IPS-18a (cell line): Measurements from ENCODE around the gene SREBF1.

Experiments used
- H3K27ac ChIP-seq: one replicate; pipeline ENCODE4 v1.5.1; 2013; ENCODE audit warnings: low read length
- H3K27me3 ChIP-seq: one replicate; pipeline ENCODE4 v1.6.1; 2013; ENCODE audit warnings: mild to moderate bottlenecking, low read length; ENCODE audit not compliant: control insufficient read depth, insufficient read depth
- H3K36me3 ChIP-seq: one replicate; pipeline ENCODE4 v1.6.1; 2013; ENCODE audit warnings: low read depth, low read length; ENCODE audit not compliant: control insufficient read depth
- H3K4me1 ChIP-seq: one replicate; pipeline ENCODE4 v1.6.1; 2013; ENCODE audit warnings: low read depth, low read length; ENCODE audit not compliant: control insufficient read depth
- H3K4me3 ChIP-seq: one replicate; pipeline ENCODE4 v1.5.1; 2013; ENCODE audit warnings: low read length
- H3K9ac ChIP-seq: one replicate; pipeline ENCODE4 v1.6.1; 2013; ENCODE audit warnings: mild to moderate bottlenecking, low read length, moderate library complexity
- H3K9me3 ChIP-seq: one replicate; pipeline ENCODE4 v1.6.1; 2013; ENCODE audit warnings: low read depth, low read length; ENCODE audit not compliant: control insufficient read depth

Gene SREBF1

DNA sequence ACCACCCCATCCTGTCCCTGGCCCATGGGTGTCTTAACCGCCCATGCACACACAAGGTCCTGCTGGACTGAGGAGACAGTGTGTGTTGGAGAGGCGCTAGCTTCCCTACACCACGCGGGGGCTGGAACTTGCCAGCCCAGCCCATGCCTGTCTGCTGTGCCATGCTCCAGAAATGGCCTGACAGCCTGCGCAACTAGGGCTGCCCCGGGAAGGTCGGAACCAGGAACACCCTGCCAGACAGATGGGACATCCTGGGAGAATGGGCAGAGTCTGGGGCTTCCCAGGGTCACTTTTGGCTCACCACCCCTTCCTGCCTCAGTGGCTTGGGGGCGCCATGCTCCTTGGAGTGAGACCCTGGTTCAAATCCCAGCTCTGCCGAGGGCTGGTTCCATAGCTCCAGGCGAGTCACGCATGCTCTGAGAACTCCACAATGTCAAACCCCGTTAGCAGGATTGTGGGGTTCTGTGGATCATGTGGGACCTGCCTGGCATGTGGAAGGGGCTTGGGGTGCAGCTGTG lies 36.2 kb downstream of the SREBF1 start:
- no peaks in the 10 kb centered on the region for H3K27me3 ChIP-seq
- no peak overlapping the region for H3K9ac ChIP-seq
- H3K36me3 ChIP-seq = no peaks in the 10 kb centered on the region
- H3K4me3 ChIP-seq = no peak overlapping the region
- H3K27ac ChIP-seq = no peak overlapping the region
- no peaks in the 10 kb centered on the region for H3K4me1 ChIP-seq
- no peaks in the 10 kb centered on the region for H3K9me3 ChIP-seq

DNA sequence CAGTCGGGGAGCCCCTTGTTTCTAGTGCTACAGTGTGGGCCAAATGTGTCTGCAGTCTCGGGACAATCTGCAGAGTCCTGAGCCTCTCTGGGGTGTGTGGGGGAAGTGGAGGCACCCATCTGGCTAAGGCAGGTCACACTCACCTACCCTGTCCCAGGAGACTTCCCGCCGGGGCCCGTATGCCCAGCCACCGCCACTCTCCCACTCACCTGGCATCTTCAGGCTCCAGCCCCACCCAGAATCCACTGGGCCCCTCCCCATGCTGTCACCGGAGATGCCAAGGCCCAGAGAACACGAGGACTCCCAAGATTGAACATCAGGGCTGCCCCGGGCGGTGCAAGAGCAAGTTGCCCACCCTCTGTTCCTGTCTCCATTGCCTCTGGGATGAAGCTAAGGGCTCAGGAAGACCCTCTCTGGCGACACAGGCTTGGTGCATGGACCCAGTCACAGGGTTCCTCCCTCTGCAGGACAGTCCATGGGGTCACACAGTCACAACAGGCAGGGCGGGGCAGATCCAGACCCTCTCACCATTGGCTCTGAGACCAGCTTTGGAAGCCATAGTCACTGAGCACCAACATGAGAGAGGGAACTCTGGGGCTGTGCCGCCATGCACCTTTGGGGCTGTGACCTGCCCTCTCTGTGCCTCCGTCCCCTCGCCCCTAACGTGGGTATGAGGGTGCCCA lies 38.1 kb downstream of the SREBF1 start:
- Histone ChIP-seq H3K9ac (no peak overlapping the region), H3K27me3 (peaks cover 2% of the 10 kb centered on the region), H3K27ac (no peak overlapping the region), H3K4me1 (no peaks in the 10 kb centered on the region), H3K36me3 (no peaks in the 10 kb centered on the region), H3K9me3 (no peaks in the 10 kb centered on the region), H3K4me3 (no peak overlapping the region)

DNA sequence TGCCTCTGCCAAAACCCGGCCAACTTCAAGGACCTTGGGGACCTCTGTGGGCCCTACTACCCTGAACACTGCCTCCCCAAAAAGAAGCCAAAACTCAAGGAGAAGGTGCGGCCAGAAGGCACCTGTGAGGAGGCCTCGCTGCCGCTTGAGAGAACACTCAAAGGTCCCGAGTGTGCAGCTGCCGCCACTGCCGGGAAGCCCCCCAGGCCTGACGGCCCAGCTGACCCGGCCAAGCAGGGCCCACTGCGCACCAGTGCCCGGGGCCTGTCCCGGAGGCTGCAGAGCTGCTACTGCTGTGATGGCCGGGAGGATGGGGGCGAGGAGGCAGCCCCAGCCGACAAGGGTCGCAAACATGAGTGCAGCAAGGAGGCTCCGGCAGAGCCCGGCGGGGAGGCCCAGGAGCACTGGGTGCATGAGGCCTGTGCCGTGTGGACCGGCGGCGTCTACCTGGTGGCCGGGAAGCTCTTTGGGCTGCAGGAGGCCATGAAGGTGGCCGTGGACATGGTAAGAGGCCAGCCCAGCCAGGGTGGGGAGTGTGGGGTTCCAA lies 38.7 kb downstream of the SREBF1 start:
- Histone ChIP-seq H3K36me3 (no peaks in the 10 kb centered on the region), H3K27me3 (peaks cover 9% of the 10 kb centered on the region), H3K27ac (no peak overlapping the region), H3K9ac (no peak overlapping the region), H3K4me1 (peaks cover 4% of the 10 kb centered on the region), H3K9me3 (no peaks in the 10 kb centered on the region), H3K4me3 (no peak overlapping the region)

DNA sequence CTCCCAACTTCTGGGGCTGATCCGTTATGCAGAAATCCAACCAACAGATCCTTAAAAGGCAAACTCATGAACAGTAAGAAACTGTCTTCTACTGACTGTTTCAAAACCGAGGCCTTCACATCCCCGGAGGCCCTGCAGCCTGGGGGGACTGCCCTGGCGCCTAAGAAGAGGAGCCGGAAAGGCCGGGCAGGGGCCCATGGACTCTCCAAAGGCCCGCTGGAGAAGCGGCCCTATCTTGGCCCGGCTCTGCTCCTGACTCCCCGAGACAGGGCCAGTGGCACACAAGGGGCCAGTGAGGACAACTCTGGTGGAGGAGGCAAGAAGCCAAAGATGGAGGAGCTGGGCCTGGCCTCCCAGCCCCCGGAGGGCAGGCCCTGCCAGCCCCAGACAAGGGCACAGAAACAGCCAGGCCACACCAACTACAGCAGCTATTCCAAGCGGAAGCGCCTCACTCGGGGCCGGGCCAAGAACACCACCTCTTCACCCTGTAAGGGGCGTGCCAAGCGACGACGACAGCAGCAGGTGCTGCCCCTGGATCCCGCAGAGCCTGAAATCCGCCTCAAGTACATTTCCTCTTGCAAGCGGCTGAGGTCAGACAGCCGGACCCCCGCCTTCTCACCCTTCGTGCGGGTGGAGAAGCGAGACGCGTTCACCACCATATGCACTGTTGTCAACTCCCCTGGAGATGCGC lies 39.5 kb downstream of the SREBF1 start:
- no peak overlapping the region for H3K9ac ChIP-seq
- no peaks in the 10 kb centered on the region for H3K36me3 ChIP-seq
- H3K27me3 ChIP-seq = peaks cover 9% of the 10 kb centered on the region
- no peak overlapping the region for H3K4me3 ChIP-seq
- no peak overlapping the region for H3K27ac ChIP-seq
- H3K9me3 ChIP-seq = no peaks in the 10 kb centered on the region
- peaks cover 5% of the 10 kb centered on the region for H3K4me1 ChIP-seq

DNA sequence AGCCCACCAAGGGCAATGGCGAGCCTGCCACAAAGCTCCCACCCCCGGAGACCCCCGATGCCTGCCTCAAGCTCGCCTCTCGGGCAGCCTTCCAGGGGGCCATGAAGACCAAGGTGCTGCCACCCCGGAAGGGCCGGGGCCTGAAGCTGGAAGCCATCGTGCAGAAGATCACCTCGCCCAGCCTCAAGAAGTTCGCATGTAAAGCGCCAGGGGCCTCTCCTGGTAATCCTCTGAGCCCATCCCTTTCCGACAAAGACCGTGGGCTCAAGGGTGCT lies 40.1 kb downstream of the SREBF1 start:
- no peaks in the 10 kb centered on the region for H3K9me3 ChIP-seq

DNA sequence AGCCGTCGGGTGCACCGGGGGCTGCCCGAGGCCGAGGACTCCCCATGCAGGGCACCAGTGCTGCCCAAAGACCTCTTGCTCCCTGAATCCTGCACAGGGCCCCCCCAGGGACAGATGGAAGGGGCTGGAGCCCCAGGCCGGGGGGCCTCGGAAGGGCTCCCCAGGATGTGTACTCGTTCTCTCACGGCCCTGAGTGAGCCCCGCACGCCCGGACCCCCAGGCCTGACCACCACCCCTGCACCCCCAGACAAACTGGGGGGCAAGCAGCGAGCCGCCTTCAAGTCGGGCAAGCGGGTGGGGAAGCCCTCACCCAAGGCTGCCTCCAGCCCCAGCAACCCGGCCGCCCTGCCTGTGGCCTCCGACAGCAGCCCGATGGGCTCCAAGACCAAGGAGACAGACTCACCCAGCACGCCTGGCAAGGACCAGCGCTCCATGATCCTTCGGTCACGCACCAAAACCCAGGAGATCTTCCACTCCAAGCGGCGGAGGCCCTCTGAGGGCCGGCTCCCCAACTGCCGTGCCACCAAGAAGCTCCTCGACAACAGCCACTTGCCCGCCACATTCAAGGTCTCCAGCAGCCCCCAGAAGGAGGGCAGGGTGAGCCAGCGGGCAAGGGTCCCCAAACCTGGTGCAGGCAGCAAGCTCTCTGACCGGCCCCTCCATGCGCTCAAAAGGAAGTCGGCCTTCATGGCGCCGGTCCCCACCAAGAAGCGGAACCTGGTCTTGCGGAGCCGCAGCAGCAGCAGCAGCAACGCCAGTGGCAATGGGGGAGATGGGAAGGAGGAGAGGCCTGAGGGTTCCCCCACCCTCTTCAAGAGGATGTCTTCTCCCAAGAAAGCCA lies 40.6 kb downstream of the SREBF1 start:
- Histone ChIP-seq H3K36me3 (no peaks in the 10 kb centered on the region), H3K4me3 (no peak overlapping the region), H3K9ac (no peak overlapping the region), H3K27ac (no peak overlapping the region), H3K9me3 (no peaks in the 10 kb centered on the region), H3K27me3 (peaks cover 20% of the 10 kb centered on the region), H3K4me1 (peaks cover 11% of the 10 kb centered on the region)

More for the DNA sequence above, 40.1 kb downstream of the SREBF1 start:
- H3K27ac ChIP-seq = no peak overlapping the region
- H3K27me3 ChIP-seq = peaks cover 15% of the 10 kb centered on the region
- H3K4me3 ChIP-seq = no peak overlapping the region
- H3K36me3 ChIP-seq = no peaks in the 10 kb centered on the region
- H3K9ac ChIP-seq = no peak overlapping the region
- peaks cover 10% of the 10 kb centered on the region for H3K4me1 ChIP-seq

DNA sequence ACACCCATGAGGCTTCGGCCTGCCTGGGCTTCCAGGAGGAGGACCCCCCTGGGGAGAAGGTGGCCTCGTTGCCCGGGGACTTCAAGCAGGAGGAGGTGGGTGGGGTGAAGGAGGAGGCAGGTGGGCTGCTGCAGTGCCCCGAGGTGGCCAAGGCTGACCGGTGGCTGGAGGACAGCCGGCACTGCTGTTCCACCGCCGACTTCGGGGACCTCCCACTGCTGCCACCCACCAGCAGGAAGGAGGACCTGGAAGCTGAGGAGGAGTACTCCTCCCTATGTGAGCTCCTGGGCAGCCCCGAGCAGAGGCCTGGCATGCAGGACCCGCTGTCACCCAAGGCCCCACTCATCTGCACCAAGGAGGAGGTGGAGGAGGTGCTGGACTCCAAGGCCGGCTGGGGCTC lies 41.5 kb downstream of the SREBF1 start:
- Histone ChIP-seq H3K27ac (no peak overlapping the region), H3K4me1 (peaks cover 16% of the 10 kb centered on the region), H3K9ac (no peak overlapping the region), H3K36me3 (no peaks in the 10 kb centered on the region), H3K27me3 (peaks cover 28% of the 10 kb centered on the region), H3K9me3 (no peaks in the 10 kb centered on the region), H3K4me3 (no peak overlapping the region)

DNA sequence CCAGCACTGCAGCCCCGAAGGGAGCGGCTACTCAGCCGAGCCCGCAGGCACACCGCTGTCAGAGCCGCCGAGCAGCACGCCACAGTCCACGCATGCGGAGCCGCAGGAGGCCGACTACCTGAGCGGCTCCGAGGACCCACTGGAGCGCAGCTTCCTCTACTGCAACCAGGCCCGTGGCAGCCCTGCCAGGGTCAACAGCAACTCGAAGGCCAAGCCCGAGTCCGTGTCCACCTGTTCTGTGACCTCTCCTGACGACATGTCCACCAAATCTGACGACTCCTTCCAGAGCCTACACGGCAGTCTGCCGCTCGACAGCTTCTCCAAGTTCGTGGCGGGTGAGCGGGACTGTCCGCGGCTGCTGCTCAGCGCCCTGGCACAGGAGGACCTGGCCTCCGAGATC lies 42.4 kb downstream of the SREBF1 start:
- H3K9me3 ChIP-seq = no peaks in the 10 kb centered on the region
- no peaks in the 10 kb centered on the region for H3K36me3 ChIP-seq
- H3K27me3 ChIP-seq = peaks cover 28% of the 10 kb centered on the region
- no peak overlapping the region for H3K9ac ChIP-seq
- no peak overlapping the region for H3K27ac ChIP-seq
- H3K4me3 ChIP-seq = no peak overlapping the region
- peaks cover 22% of the 10 kb centered on the region for H3K4me1 ChIP-seq

DNA sequence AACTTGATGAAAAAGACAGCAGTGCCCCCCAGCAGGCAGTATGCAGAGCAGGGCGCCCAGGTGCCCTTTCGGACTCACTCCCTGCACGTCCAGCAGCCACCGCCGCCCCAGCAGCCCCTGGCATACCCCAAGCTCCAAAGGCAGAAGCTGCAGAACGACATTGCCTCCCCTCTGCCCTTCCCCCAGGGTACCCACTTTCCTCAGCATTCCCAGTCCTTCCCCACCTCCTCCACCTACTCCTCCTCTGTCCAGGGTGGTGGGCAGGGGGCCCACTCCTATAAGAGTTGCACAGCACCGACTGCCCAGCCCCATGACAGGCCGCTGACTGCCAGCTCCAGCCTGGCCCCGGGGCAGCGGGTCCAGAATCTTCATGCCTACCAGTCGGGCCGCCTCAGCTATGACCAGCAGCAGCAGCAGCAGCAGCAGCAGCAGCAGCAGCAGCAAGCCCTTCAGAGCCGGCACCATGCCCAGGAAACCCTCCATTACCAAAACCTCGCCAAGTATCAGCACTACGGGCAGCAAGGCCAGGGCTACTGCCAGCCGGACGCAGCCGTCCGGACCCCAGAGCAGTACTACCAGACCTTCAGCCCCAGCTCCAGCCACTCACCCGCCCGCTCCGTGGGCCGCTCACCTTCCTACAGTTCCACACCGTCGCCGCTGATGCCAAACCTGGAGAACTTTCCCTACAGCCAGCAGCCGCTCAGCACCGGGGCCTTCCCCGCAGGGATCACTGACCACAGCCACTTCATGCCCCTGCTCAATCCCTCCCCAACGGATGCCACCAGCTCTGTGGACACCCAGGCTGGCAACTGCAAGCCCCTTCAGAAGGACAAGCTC lies 43.2 kb downstream of the SREBF1 start:
- no peak overlapping the region for H3K4me3 ChIP-seq
- no peaks in the 10 kb centered on the region for H3K9me3 ChIP-seq
- H3K27ac ChIP-seq = no peak overlapping the region
- peaks cover 28% of the 10 kb centered on the region for H3K27me3 ChIP-seq
- H3K4me1 ChIP-seq = peaks cover 24% of the 10 kb centered on the region
- no peak overlapping the region for H3K9ac ChIP-seq
- H3K36me3 ChIP-seq = no peaks in the 10 kb centered on the region

DNA sequence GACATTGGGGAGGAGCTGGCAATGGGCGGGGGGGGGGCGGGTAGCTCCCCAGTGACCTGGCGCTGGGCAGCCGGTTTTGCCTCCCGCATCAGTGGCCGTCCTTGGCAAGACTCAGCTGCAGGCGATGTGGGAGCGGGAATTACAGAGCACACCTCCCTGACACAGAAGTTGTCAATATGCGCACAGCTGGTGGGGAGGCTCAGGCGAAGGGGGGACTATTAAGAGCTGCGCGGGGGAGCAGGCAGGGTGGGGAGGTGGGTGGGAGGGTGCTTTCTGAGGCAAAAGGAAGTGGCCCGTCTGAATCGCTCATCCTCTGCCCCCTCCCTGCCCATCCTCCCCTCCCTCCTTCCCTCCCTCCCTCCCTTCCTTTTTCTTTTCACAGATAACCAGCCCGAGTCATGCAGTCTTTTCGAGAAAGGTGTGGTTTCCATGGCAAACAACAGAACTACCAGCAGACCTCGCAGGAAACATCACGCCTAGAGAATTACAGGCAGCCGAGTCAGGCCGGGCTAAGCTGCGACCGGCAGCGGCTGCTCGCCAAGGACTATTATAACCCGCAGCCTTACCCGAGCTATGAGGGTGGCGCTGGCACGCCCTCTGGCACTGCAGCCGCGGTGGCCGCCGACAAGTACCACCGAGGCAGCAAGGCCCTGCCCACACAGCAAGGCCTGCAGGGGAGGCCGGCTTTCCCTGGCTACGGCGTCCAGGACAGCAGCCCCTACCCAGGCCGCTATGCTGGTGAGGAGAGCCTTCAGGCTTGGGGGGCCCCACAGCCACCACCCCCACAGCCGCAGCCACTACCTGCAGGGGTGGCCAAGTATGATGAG lies 44.0 kb downstream of the SREBF1 start:
- no peaks in the 10 kb centered on the region for H3K9me3 ChIP-seq
- H3K4me3 ChIP-seq = no peak overlapping the region
- peaks cover 28% of the 10 kb centered on the region for H3K27me3 ChIP-seq
- no peaks in the 10 kb centered on the region for H3K36me3 ChIP-seq
- H3K9ac ChIP-seq = no peak overlapping the region
- no peak overlapping the region for H3K27ac ChIP-seq
- H3K4me1 ChIP-seq = peaks cover 24% of the 10 kb centered on the region
